Trophoblast cell (in vitro differentiated cells and primary cell): Measurements from ENCODE around the gene NPEPL1.

ENCODE experiments used
- DNase-seq, 2 donors: peaks; one replicate each; pipeline ENCODE4 v3.0.0-alpha.2; 2016
- H2AFZ ChIP-seq: 2 replicates; pipeline ENCODE4 v1.6.1; 2013; ENCODE audit warnings: low read length, moderate library complexity, mild to moderate bottlenecking; ENCODE audit not compliant: insufficient read depth, poor library complexity
- H2AK5ac ChIP-seq: 2 replicates; pipeline ENCODE4 v1.6.1; 2013; ENCODE audit warnings: mild to moderate bottlenecking, low read length
- H2BK120ac ChIP-seq: 2 replicates; pipeline ENCODE4 v1.6.1; 2013; ENCODE audit warnings: low read length, mild to moderate bottlenecking, moderate library complexity; ENCODE audit not compliant: insufficient read depth, poor library complexity
- H2BK12ac ChIP-seq: 2 replicates; pipeline ENCODE4 v1.6.1; 2013; ENCODE audit warnings: mild to moderate bottlenecking, low read length, moderate library complexity
- H2BK5ac ChIP-seq: 2 replicates; pipeline ENCODE4 v1.6.1; 2013; ENCODE audit warnings: low read length, low read depth, moderate library complexity, mild to moderate bottlenecking; ENCODE audit not compliant: poor library complexity
- H3K14ac ChIP-seq: 2 replicates; pipeline ENCODE4 v1.6.1; 2013; ENCODE audit warnings: mild to moderate bottlenecking, low read length
- H3K18ac ChIP-seq: 2 replicates; pipeline ENCODE4 v1.6.1; 2013; ENCODE audit warnings: mild to moderate bottlenecking, low read length
- H3K23ac ChIP-seq: 2 replicates; pipeline ENCODE4 v1.6.1; 2013; ENCODE audit warnings: low read length
- H3K27ac ChIP-seq: 2 replicates; pipeline ENCODE4 v1.5.1; 2013; ENCODE audit warnings: low read depth, mild to moderate bottlenecking, inconsistent platforms, low read length, moderate library complexity
- H3K27me3 ChIP-seq: 2 replicates; pipeline ENCODE4 v1.6.1; 2013; ENCODE audit warnings: inconsistent platforms, mild to moderate bottlenecking, low read length, moderate library complexity; ENCODE audit not compliant: insufficient read depth
- H3K36me3 ChIP-seq, 2 experiments: 1 replicate in 1 of 2; 2 replicates in 1 of 2; pipeline ENCODE4 v1.6.1; 2013; ENCODE audit warnings: low read length in 2 of 2, mild to moderate bottlenecking in 2 of 2, moderate library complexity in 1 of 2; ENCODE audit not compliant: insufficient read depth in 2 of 2, control insufficient read depth in 1 of 2
- H3K4ac ChIP-seq: 2 replicates; pipeline ENCODE4 v1.6.1; 2013; ENCODE audit warnings: low read depth, mild to moderate bottlenecking, low read length, moderate library complexity
- H3K4me1 ChIP-seq, 2 experiments: 1 replicate in 1 of 2; 2 replicates in 1 of 2; pipeline ENCODE4 v1.6.1; 2013; ENCODE audit warnings: low read length in 2 of 2, mild to moderate bottlenecking in 2 of 2, moderate library complexity in 1 of 2; ENCODE audit not compliant: insufficient read depth in 2 of 2, control insufficient read depth in 1 of 2
- H3K4me2 ChIP-seq: 2 replicates; pipeline ENCODE4 v1.6.1; 2013; ENCODE audit warnings: inconsistent platforms, mild to moderate bottlenecking, low read length, moderate library complexity
- H3K4me3 ChIP-seq: 2 replicates; pipeline ENCODE4 v1.5.1; 2013; ENCODE audit warnings: mild to moderate bottlenecking, low read depth, low read length, inconsistent platforms
- H3K79me1 ChIP-seq: one replicate; pipeline ENCODE4 v1.6.1; 2013; ENCODE audit warnings: low read length
- H3K79me2 ChIP-seq: 2 replicates; pipeline ENCODE4 v1.6.1; 2013; ENCODE audit warnings: low read length, mild to moderate bottlenecking; ENCODE audit not compliant: control insufficient read depth, insufficient read depth, poor library complexity
- H3K9ac ChIP-seq: 2 replicates; pipeline ENCODE4 v1.6.1; 2013; ENCODE audit warnings: mild to moderate bottlenecking, low read length
- H3K9me3 ChIP-seq: 2 replicates; pipeline ENCODE4 v1.6.1; 2013; ENCODE audit warnings: low read depth, mild to moderate bottlenecking, control low read depth, inconsistent platforms, low read length; ENCODE audit not compliant: insufficient read depth
- H4K12ac ChIP-seq: 2 replicates; pipeline ENCODE4 v1.6.1; 2013; ENCODE audit warnings: low read depth, mild to moderate bottlenecking, low read length, moderate library complexity
- H4K8ac ChIP-seq: 2 replicates; pipeline ENCODE4 v1.6.1; 2013; ENCODE audit warnings: low read depth, mild to moderate bottlenecking, low read length, moderate library complexity
- H4K91ac ChIP-seq: one replicate; pipeline ENCODE4 v1.6.1; 2013; ENCODE audit warnings: low read depth, mild to moderate bottlenecking, low read length, moderate library complexity
- WGBS: extraction: QIAGEN DNeasy Blood & Tissue Kit; methylation state at CpG from one replicate; pipeline ENCODE4 v1.1.7; 2013; ENCODE audit warnings: missing lambda C conversion rate; ENCODE audit not compliant: insufficient read length, insufficient coverage; ENCODE audit errors: extremely low coverage; 5-methylcytosine and 5-hydroxymethylcytosine counted together

NPEPL1 gene

GRCh38 chr20:58706975-58707681, 14.5 kb downstream of the NPEPL1 start:
- no peak overlapping the region for H3K18ac ChIP-seq
- H2AFZ ChIP-seq, result no peak overlapping the region
- peaks cover 15 to 18% of the 10 kb centered on the region in 2 experiments for H3K36me3 ChIP-seq
- no peak overlapping the region for H2BK12ac ChIP-seq
- no peak overlapping the region for H2BK5ac ChIP-seq
- H2BK120ac ChIP-seq, result no peak overlapping the region
- no peak overlapping the region for H4K12ac ChIP-seq
- no peak overlapping the region for H4K8ac ChIP-seq
- no peak overlapping the region for H3K4me2 ChIP-seq
- H3K23ac ChIP-seq, result no peak overlapping the region
- H3K14ac ChIP-seq, result no peak overlapping the region
- no peaks in the 10 kb centered on the region for H3K79me1 ChIP-seq
- H3K27ac ChIP-seq, result no peak overlapping the region
- H3K9ac ChIP-seq, result no peak overlapping the region
- DNase-seq, result no peak
- no peak overlapping the region for H3K4ac ChIP-seq
- no peak overlapping the region for H2AK5ac ChIP-seq
- no peak overlapping the region for H4K91ac ChIP-seq
- no CpG with 5 or more reads among the region's 23 CpGs for whole genome bisulfite sequencing
- H3K9me3 ChIP-seq, result no peaks in the 10 kb centered on the region
- H3K27me3 ChIP-seq, result no peaks in the 10 kb centered on the region
- no peak overlapping the region for H3K4me3 ChIP-seq
- H3K79me2 ChIP-seq, result no peaks in the 10 kb centered on the region
- peaks cover 2 to 7% of the 10 kb centered on the region in 2 experiments for H3K4me1 ChIP-seq

GRCh38 chr20:58707770-58708169, 15.2 kb downstream of the NPEPL1 start:
- H3K4me3 ChIP-seq, result no peak overlapping the region
- H3K36me3 ChIP-seq, result peaks cover 14 to 15% of the 10 kb centered on the region in 2 experiments
- H2BK5ac ChIP-seq, result no peak overlapping the region
- no peak overlapping the region for H2AK5ac ChIP-seq
- no peaks in the 10 kb centered on the region for H3K79me1 ChIP-seq
- peaks cover 2 to 7% of the 10 kb centered on the region in 2 experiments for H3K4me1 ChIP-seq
- H4K91ac ChIP-seq, result no peak overlapping the region
- H3K4ac ChIP-seq, result no peak overlapping the region
- H3K27ac ChIP-seq, result no peak overlapping the region
- no peak for DNase-seq
- no peaks in the 10 kb centered on the region for H3K79me2 ChIP-seq
- no CpG with 5 or more reads among the region's 10 CpGs for WGBS
- H3K27me3 ChIP-seq, result no peaks in the 10 kb centered on the region
- no peak overlapping the region for H3K23ac ChIP-seq
- no peak overlapping the region for H2AFZ ChIP-seq
- no peak overlapping the region for H3K14ac ChIP-seq
- H4K12ac ChIP-seq, result no peak overlapping the region
- no peak overlapping the region for H2BK12ac ChIP-seq
- H3K18ac ChIP-seq, result no peak overlapping the region
- H2BK120ac ChIP-seq, result no peak overlapping the region
- H3K4me2 ChIP-seq, result no peak overlapping the region
- no peak overlapping the region for H3K9ac ChIP-seq
- no peaks in the 10 kb centered on the region for H3K9me3 ChIP-seq
- no peak overlapping the region for H4K8ac ChIP-seq

- H2AFZ ChIP-seq, result no peak overlapping the region
- H4K12ac ChIP-seq, result no peak overlapping the region
- H2BK120ac ChIP-seq, result no peak overlapping the region
- no peak overlapping the region for H2BK12ac ChIP-seq
- no peak overlapping the region for H2BK5ac ChIP-seq
- no peaks in the 10 kb centered on the region for H3K79me1 ChIP-seq
- H3K27me3 ChIP-seq, result no peaks in the 10 kb centered on the region
- H3K4me1 ChIP-seq, result peaks cover 2 to 7% of the 10 kb centered on the region in 2 experiments
- no CpG with 5 or more reads among the region's 28 CpGs for WGBS
- peaks cover 9 to 10% of the 10 kb centered on the region in 2 experiments for H3K36me3 ChIP-seq
- H3K79me2 ChIP-seq, result no peaks in the 10 kb centered on the region
- H3K27ac ChIP-seq, result no peak overlapping the region
- H3K9ac ChIP-seq, result no peak overlapping the region
- no peak overlapping the region for H3K23ac ChIP-seq
- no peak overlapping the region for H3K4ac ChIP-seq
- H3K9me3 ChIP-seq, result no peaks in the 10 kb centered on the region
- no peak for DNase-seq
- H4K8ac ChIP-seq, result no peak overlapping the region
- H2AK5ac ChIP-seq, result no peak overlapping the region
- H3K4me2 ChIP-seq, result no peak overlapping the region
- H3K4me3 ChIP-seq, result no peak overlapping the region
- no peak overlapping the region for H4K91ac ChIP-seq
- no peak overlapping the region for H3K14ac ChIP-seq
- H3K18ac ChIP-seq, result no peak overlapping the region
Measured at GRCh38 chr20:58708246-58708931, 15.8 kb downstream of the NPEPL1 start.

- no peak overlapping the region for H4K8ac ChIP-seq
- no peak overlapping the region for H4K12ac ChIP-seq
- no peak overlapping the region for H3K14ac ChIP-seq
Measured at GRCh38 chr20:58709013-58709702, 16.6 kb downstream of the NPEPL1 start.

More at GRCh38 chr20:58709013-58709702, 16.6 kb downstream of the NPEPL1 start:
- no peaks in the 10 kb centered on the region for H3K79me2 ChIP-seq
- H3K23ac ChIP-seq, result no peak overlapping the region
- no peak overlapping the region for H3K4ac ChIP-seq
- H2BK12ac ChIP-seq, result no peak overlapping the region
- H2AFZ ChIP-seq, result no peak overlapping the region
- H2AK5ac ChIP-seq, result no peak overlapping the region
- no peaks in the 10 kb centered on the region for H3K27me3 ChIP-seq
- H3K9me3 ChIP-seq, result no peaks in the 10 kb centered on the region
- WGBS, result no CpG with 5 or more reads among the region's 9 CpGs
- H3K4me2 ChIP-seq, result no peak overlapping the region
- H3K9ac ChIP-seq, result no peak overlapping the region
- H3K4me3 ChIP-seq, result no peak overlapping the region
- H3K27ac ChIP-seq, result no peak overlapping the region
- no peak overlapping the region for H3K18ac ChIP-seq
- H2BK5ac ChIP-seq, result no peak overlapping the region
- no peaks in the 10 kb centered on the region for H3K79me1 ChIP-seq
- DNase-seq, result no peak
- no peak overlapping the region for H4K91ac ChIP-seq
- peaks cover 2 to 7% of the 10 kb centered on the region in 2 experiments for H3K4me1 ChIP-seq
- no peak overlapping the region for H2BK120ac ChIP-seq
- peaks cover 2 to 3% of the 10 kb centered on the region in 2 experiments for H3K36me3 ChIP-seq
